Measurements from ENCODE around the gene DPH6.

Gene DPH6

DNA sequence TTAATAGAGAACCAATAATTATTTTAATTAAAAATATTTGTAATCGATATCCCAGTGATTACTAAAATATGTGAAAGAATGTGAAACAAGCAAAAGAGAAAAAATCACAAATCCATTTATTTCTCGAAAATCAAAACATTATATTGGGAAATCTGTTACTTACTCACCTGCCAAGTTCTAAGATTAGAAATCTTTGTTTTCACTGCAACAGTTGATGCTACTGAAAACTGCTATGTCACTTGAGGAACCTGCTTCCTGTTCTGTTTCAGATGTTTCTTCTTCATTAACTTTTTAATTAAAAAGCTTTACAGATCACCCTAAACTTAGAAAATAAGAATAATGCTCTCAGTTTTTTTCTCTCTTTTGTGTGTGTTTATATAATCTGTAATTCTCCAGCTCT, 13.7 kb upstream of the DPH6 start:
- Histone ChIP-seq H4K8ac (ENCODE audit: low read length) (no peak overlapping the region), H2BK5ac (ENCODE audit: low read depth, low read length, poor library complexity, severe bottlenecking) (no peak overlapping the region), H3K18ac (ENCODE audit: low read depth in 1 of 2, low read length in 2 of 2) (no peak overlapping the region), H2BK12ac (ENCODE audit: low read length in 2 of 2) (no peak overlapping the region), H3K14ac (ENCODE audit: low read length in 2 of 2) (no peak overlapping the region), H3K9me3 (ENCODE audit: control insufficient read depth, low read length) (no peaks in the 10 kb centered on the region), H3K9ac (ENCODE audit: low read length) (no peak overlapping the region), H2AK5ac (ENCODE audit: low read length, severe bottlenecking) (no peak overlapping the region), H2AFZ (ENCODE audit: low read depth, low read length) (no peak overlapping the region), H2BK15ac (ENCODE audit: low read depth, poor library complexity, severe bottlenecking) (no peak overlapping the region), H3K27me3 (ENCODE audit: control insufficient read depth in 1 of 2, insufficient read depth in 1 of 2, low read length in 2 of 2) (no peaks in the 10 kb centered on the region), H2BK120ac (ENCODE audit: low read depth, low read length) (no peak overlapping the region), H3K36me3 (ENCODE audit: control insufficient read depth in 1 of 2, insufficient read depth in 2 of 2, low read depth in 1 of 2, low read length in 2 of 2) (no peaks in the 10 kb centered on the region), H3K4me1 (ENCODE audit: control insufficient read depth, insufficient read depth, low read depth, low read length) (no peaks in the 10 kb centered on the region), H3K4me2 (ENCODE audit: low read length, poor library complexity, severe bottlenecking) (no peak overlapping the region), H3K4ac (ENCODE audit: low read depth in 1 of 2, low read length in 2 of 2) (no peak overlapping the region), H3K23ac (ENCODE audit: low read length in 2 of 2) (no peak overlapping the region), H3K27ac (ENCODE audit: low read length, poor library complexity, severe bottlenecking) (no peak overlapping the region), H4K91ac (ENCODE audit: low read length) (no peak overlapping the region), H3K4me3 (ENCODE audit: insufficient read depth in 1 of 2, low read depth in 1 of 2, low read length in 2 of 2) (no peak overlapping the region), H3K79me1 (replicated peaks; ENCODE audit: low read length, poor library complexity, severe bottlenecking) (no peaks in the 10 kb centered on the region)
- no peak for DNase-seq
- 100% methylated on average over 1 of the region's 2 CpGs for WGBS

- Histone ChIP-seq H3K4me2 (ENCODE audit: low read length, poor library complexity, severe bottlenecking) (no peak overlapping the region), H3K4me3 (ENCODE audit: insufficient read depth in 1 of 2, low read depth in 1 of 2, low read length in 2 of 2) (no peak overlapping the region), H3K79me1 (replicated peaks; ENCODE audit: low read length, poor library complexity, severe bottlenecking) (no peaks in the 10 kb centered on the region), H3K18ac (ENCODE audit: low read depth in 1 of 2, low read length in 2 of 2) (no peak overlapping the region), H3K9ac (ENCODE audit: low read length) (peak overlapping the region; percentile 9), H3K27me3 (ENCODE audit: control insufficient read depth in 1 of 2, insufficient read depth in 1 of 2, low read length in 2 of 2) (no peaks in the 10 kb centered on the region), H3K36me3 (ENCODE audit: control insufficient read depth in 1 of 2, insufficient read depth in 2 of 2, low read depth in 1 of 2, low read length in 2 of 2) (no peaks in the 10 kb centered on the region), H2BK120ac (ENCODE audit: low read depth, low read length) (no peak overlapping the region), H2BK5ac (ENCODE audit: low read depth, low read length, poor library complexity, severe bottlenecking) (no peak overlapping the region), H2BK12ac (ENCODE audit: low read length in 2 of 2) (peak overlapping the region in 1 of 2 experiments; percentile 82), H3K4ac (ENCODE audit: low read depth in 1 of 2, low read length in 2 of 2) (no peak overlapping the region), H4K8ac (ENCODE audit: low read length) (no peak overlapping the region), H3K23ac (ENCODE audit: low read length in 2 of 2) (no peak overlapping the region), H3K27ac (ENCODE audit: low read length, poor library complexity, severe bottlenecking) (no peak overlapping the region), H2BK15ac (ENCODE audit: low read depth, poor library complexity, severe bottlenecking) (no peak overlapping the region), H3K9me3 (ENCODE audit: control insufficient read depth, low read length) (no peaks in the 10 kb centered on the region), H3K4me1 (ENCODE audit: control insufficient read depth, insufficient read depth, low read depth, low read length) (no peaks in the 10 kb centered on the region), H2AFZ (ENCODE audit: low read depth, low read length) (no peak overlapping the region), H2AK5ac (ENCODE audit: low read length, severe bottlenecking) (no peak overlapping the region), H4K91ac (ENCODE audit: low read length) (no peak overlapping the region), H3K14ac (ENCODE audit: low read length in 2 of 2) (no peak overlapping the region)
- peak; percentile 68 for DNase-seq
- WGBS, result 83% methylated on average over 4 of the region's 4 CpGs
Measured at GRCh38 chr15:35557544-35557943, 11.6 kb upstream of the DPH6 start.

DNA sequence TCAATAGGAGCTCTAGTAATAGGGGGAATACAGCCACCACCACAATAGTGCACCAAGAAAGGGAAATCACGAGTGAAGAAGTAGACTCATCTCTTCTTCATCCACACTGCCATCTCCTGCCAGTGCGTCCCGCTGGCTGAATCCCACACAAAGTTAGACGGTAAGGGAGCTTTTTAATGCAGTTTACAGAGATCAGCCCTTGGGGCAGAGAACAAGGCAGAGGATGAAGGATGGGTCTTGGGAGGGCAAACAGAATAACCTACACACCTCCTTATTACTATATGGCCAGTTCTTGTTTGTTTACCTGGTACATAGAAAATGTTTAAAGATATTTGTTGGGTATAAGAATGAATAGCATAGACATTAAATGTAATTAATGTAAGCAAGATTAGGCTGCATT, 11.0 kb upstream of the DPH6 start:
- Histone ChIP-seq H2BK5ac (ENCODE audit: low read depth, low read length, poor library complexity, severe bottlenecking) (no peak overlapping the region), H2AFZ (ENCODE audit: low read depth, low read length) (no peak overlapping the region), H2AK5ac (ENCODE audit: low read length, severe bottlenecking) (no peak overlapping the region), H3K27me3 (ENCODE audit: control insufficient read depth in 1 of 2, insufficient read depth in 1 of 2, low read length in 2 of 2) (no peaks in the 10 kb centered on the region), H3K4me3 (ENCODE audit: insufficient read depth in 1 of 2, low read depth in 1 of 2, low read length in 2 of 2) (no peak overlapping the region), H4K91ac (ENCODE audit: low read length) (no peak overlapping the region), H2BK120ac (ENCODE audit: low read depth, low read length) (no peak overlapping the region), H3K23ac (ENCODE audit: low read length in 2 of 2) (no peak overlapping the region), H3K9me3 (ENCODE audit: control insufficient read depth, low read length) (no peaks in the 10 kb centered on the region), H3K4me2 (ENCODE audit: low read length, poor library complexity, severe bottlenecking) (no peak overlapping the region), H3K4me1 (ENCODE audit: control insufficient read depth, insufficient read depth, low read depth, low read length) (no peaks in the 10 kb centered on the region), H2BK12ac (ENCODE audit: low read length in 2 of 2) (peak overlapping the region in 1 of 2 experiments; percentile 89), H4K8ac (ENCODE audit: low read length) (no peak overlapping the region), H3K36me3 (ENCODE audit: control insufficient read depth in 1 of 2, insufficient read depth in 2 of 2, low read depth in 1 of 2, low read length in 2 of 2) (no peaks in the 10 kb centered on the region), H3K79me1 (replicated peaks; ENCODE audit: low read length, poor library complexity, severe bottlenecking) (no peaks in the 10 kb centered on the region), H3K18ac (ENCODE audit: low read depth in 1 of 2, low read length in 2 of 2) (peak overlapping the region in 1 of 2 experiments; percentile 5), H3K14ac (ENCODE audit: low read length in 2 of 2) (no peak overlapping the region), H3K4ac (ENCODE audit: low read depth in 1 of 2, low read length in 2 of 2) (no peak overlapping the region), H3K27ac (ENCODE audit: low read length, poor library complexity, severe bottlenecking) (no peak overlapping the region), H3K9ac (ENCODE audit: low read length) (no peak overlapping the region), H2BK15ac (ENCODE audit: low read depth, poor library complexity, severe bottlenecking) (no peak overlapping the region)
- DNase-seq, result no peak
- WGBS, result no CpG with 5 or more reads among the region's 4 CpGs

DNA sequence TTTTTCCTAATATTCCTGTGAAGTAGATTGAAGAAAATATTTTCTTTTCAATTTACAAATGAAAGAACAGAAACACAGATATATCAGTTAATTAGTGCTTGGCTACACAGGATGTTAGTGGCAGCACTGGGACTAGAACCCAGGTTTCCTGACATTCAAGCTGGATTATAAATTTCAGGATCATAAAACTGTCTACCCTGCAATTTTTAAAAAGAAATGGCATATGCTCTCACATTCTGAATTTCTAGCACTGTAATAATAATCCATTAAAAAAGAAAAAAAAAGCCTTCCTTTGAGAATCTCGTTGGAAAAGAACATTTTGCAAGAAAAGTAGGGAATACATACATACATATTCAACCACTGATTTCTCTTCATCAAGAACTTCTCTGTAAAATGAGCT, 9.3 kb upstream of the DPH6 start:
- Histone ChIP-seq H3K4me2 (ENCODE audit: low read length, poor library complexity, severe bottlenecking) (no peak overlapping the region), H3K23ac (ENCODE audit: low read length in 2 of 2) (no peak overlapping the region), H3K18ac (ENCODE audit: low read depth in 1 of 2, low read length in 2 of 2) (no peak overlapping the region), H4K91ac (ENCODE audit: low read length) (no peak overlapping the region), H2BK120ac (ENCODE audit: low read depth, low read length) (no peak overlapping the region), H4K8ac (ENCODE audit: low read length) (no peak overlapping the region), H3K14ac (ENCODE audit: low read length in 2 of 2) (no peak overlapping the region), H2AK5ac (ENCODE audit: low read length, severe bottlenecking) (no peak overlapping the region), H2BK15ac (ENCODE audit: low read depth, poor library complexity, severe bottlenecking) (no peak overlapping the region), H3K4ac (ENCODE audit: low read depth in 1 of 2, low read length in 2 of 2) (no peak overlapping the region), H3K9ac (ENCODE audit: low read length) (no peak overlapping the region), H2BK5ac (ENCODE audit: low read depth, low read length, poor library complexity, severe bottlenecking) (no peak overlapping the region), H2BK12ac (ENCODE audit: low read length in 2 of 2) (no peak overlapping the region), H3K4me1 (ENCODE audit: control insufficient read depth, insufficient read depth, low read depth, low read length) (no peaks in the 10 kb centered on the region), H2AFZ (ENCODE audit: low read depth, low read length) (no peak overlapping the region), H3K36me3 (ENCODE audit: control insufficient read depth in 1 of 2, insufficient read depth in 2 of 2, low read depth in 1 of 2, low read length in 2 of 2) (no peaks in the 10 kb centered on the region), H3K9me3 (ENCODE audit: control insufficient read depth, low read length) (no peaks in the 10 kb centered on the region), H3K27ac (ENCODE audit: low read length, poor library complexity, severe bottlenecking) (no peak overlapping the region), H3K27me3 (ENCODE audit: control insufficient read depth in 1 of 2, insufficient read depth in 1 of 2, low read length in 2 of 2) (no peaks in the 10 kb centered on the region), H3K79me1 (replicated peaks; ENCODE audit: low read length, poor library complexity, severe bottlenecking) (no peaks in the 10 kb centered on the region), H3K4me3 (ENCODE audit: insufficient read depth in 1 of 2, low read depth in 1 of 2, low read length in 2 of 2) (no peak overlapping the region)
- WGBS, result 100% methylated on average over 1 of the region's 1 CpG
- no peak for DNase-seq
